Endodermal cell (in vitro differentiated cells): Measurements from ENCODE around the gene BET1. TPM values are rescaled to one million over a fixed set of nuclear protein-coding genes. Genes with fewer than 3 reads are reported as not detected.

Experiments
- DNase-seq: peaks from one replicate; pipeline ENCODE4 v3.0.0-alpha.2; 2017
- H3K27ac ChIP-seq: 2 replicates; pipeline ENCODE4 v1.5.1; 2013; ENCODE audit warnings: mild to moderate bottlenecking, low read depth, low read length, moderate library complexity
- H3K27me3 ChIP-seq: 2 replicates; pipeline ENCODE4 v1.6.1; 2013; ENCODE audit warnings: mild to moderate bottlenecking, low read length, moderate library complexity; ENCODE audit not compliant: insufficient read depth, control insufficient read depth, poor library complexity, severe bottlenecking
- H3K36me3 ChIP-seq: 2 replicates; pipeline ENCODE4 v1.7.0; 2013; ENCODE audit warnings: mild to moderate bottlenecking, low read length, moderate library complexity; ENCODE audit not compliant: control insufficient read depth, insufficient read depth
- H3K4me1 ChIP-seq: one replicate; pipeline ENCODE4 v1.7.0; 2013; ENCODE audit warnings: low read length; ENCODE audit not compliant: control insufficient read depth, insufficient read depth
- H3K4me3 ChIP-seq: 2 replicates; pipeline ENCODE4 v1.5.1; 2013; ENCODE audit warnings: mild to moderate bottlenecking, low read length, moderate library complexity
- H3K9ac ChIP-seq: 2 replicates; pipeline ENCODE4 v1.6.1; 2013; ENCODE audit warnings: mild to moderate bottlenecking, low read length, moderate library complexity; ENCODE audit not compliant: poor library complexity, severe bottlenecking; ENCODE audit errors: extremely low read depth
- H3K9me3 ChIP-seq: 2 replicates; pipeline ENCODE4 v1.6.1; 2013; ENCODE audit warnings: mild to moderate bottlenecking, low read length, moderate library complexity; ENCODE audit not compliant: control insufficient read depth
- H3K27ac Mint-ChIP-seq: 2 replicates; pipeline ENCODE4 v1.8.0; 2020; ENCODE audit warnings: mixed read lengths
- H3K27me3 Mint-ChIP-seq: 2 replicates; pipeline ENCODE4 v1.8.0; 2021; ENCODE audit warnings: mild to moderate bottlenecking, mixed read lengths; ENCODE audit not compliant: insufficient read depth
- H3K36me3 Mint-ChIP-seq: 2 replicates; pipeline ENCODE4 v1.8.0; 2020; ENCODE audit warnings: low read depth, mixed read lengths
- H3K4me1 Mint-ChIP-seq: 2 replicates; pipeline ENCODE4 v1.8.0; 2020; ENCODE audit warnings: mixed read lengths
- H3K4me3 Mint-ChIP-seq: 2 replicates; pipeline ENCODE4 v1.8.0; 2020; ENCODE audit warnings: mild to moderate bottlenecking, moderate library complexity, mixed read lengths
- H3K9me3 Mint-ChIP-seq: 2 replicates; pipeline ENCODE4 v1.8.0; 2020; ENCODE audit warnings: mild to moderate bottlenecking, mixed read lengths
- CTCF ChIP-seq: fragments of 200-600 bp; sonication (generic); conservative IDR thresholded peaks from 2 replicates; pipeline ENCODE4 v1.5.0; 2021; ENCODE audit warnings: antibody characterized with exemption, mild to moderate bottlenecking
- WGBS, 2 experiments: methylation state at CpG; one replicate each; pipeline versions ENCODE4 v1.1.5 to v1.1.7; 2013; ENCODE audit warnings: missing lambda C conversion rate in 2 of 2, mixed read lengths in 1 of 2; ENCODE audit not compliant: insufficient coverage in 1 of 2, insufficient read length in 1 of 2; 5-methylcytosine and 5-hydroxymethylcytosine counted together
- total RNA-seq, 2 donors: library from RNA; stranded (reverse); fragmentation: NEBNext Ultra II Directional in 1 of 2; extraction: Animal tissue kit (Norgen Biotek cat#: 25700) in 1 of 2; gene quantifications; 2 replicates in 1 of 2; 3 replicates in 1 of 2; pipeline ENCODE4 v1.2.1, GENCODE V29; 2021

Gene BET1
- total RNA-seq, 2 donors from 2014 or later = 27.6 to 36.3 TPM

DNA sequence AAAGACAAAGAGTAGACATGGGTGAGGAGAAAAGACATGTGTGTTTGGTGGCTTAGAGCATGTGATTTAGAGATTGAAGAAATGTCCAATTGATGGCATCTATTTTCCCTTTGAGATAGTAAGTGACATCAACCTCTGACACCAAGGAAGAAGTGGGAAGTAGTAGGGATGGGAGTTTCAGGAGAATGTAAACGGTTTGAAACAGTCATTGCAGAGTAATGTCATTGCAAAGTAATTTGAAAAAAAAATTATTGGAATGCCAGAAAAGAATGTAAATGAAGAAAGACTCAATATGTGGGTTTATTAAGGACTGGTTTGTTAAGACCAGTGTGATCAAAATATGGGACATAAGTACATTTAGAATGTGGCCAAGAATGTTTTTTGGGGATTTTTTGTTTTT, 56.0 kb downstream of the BET1 start:
- no peaks in the 10 kb centered on the region for H3K36me3 ChIP-seq
- Mint-ChIP-seq H3K27me3 (no peaks in the 10 kb centered on the region), H3K36me3 (no peaks in the 10 kb centered on the region), H3K27ac (no peak overlapping the region), H3K4me1 (no peaks in the 10 kb centered on the region), H3K9me3 (no peaks in the 10 kb centered on the region), H3K4me3 (no peak overlapping the region)
- H3K4me1 ChIP-seq = no peaks in the 10 kb centered on the region
- DNase-seq = no peak
- no peak overlapping the region for H3K9ac ChIP-seq
- no peak overlapping the region for H3K27ac ChIP-seq
- no peaks in the 10 kb centered on the region for H3K27me3 ChIP-seq
- H3K4me3 ChIP-seq = no peak overlapping the region
- no peak for TF ChIP-seq CTCF
- no peaks in the 10 kb centered on the region for H3K9me3 ChIP-seq
- 77 to 88% methylated on average over 1 of the region's 1 CpG for WGBS, 2 experiments

DNA sequence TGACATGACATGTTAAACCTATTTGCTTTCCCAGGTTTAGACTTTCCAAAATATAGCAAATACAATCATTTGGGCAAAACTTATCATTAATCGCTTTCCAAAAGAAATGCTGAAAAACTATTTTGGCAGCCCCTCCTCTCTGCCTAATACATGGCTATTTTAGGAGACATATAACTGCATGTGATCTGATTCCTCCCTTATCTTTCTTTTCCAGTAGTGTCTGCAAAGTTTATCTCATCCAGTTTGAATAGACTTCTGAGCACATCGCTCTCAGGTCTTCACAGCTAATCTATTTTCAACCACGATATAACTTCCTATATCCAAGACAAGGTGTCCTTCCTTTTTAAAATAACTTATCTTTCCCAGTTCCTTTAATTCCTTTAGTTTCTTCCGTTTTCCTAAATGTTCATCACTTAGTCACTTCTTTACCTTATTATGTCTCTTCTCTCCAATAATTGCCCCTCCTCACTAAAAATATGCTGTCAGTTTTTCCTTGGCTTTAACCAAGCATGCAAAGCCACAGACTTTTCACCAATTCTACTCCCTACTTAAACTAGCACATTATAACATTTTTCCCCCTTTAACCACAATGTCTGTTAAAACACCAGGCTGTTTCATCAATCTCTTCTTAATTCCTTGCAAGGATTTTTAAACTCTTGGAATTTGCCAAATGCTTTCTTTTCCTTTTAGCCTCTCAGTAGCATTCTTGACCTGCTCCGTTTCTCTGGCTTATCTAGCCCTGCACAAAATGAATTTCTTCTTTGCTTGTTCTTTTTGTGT, 58.2 kb downstream of the BET1 start:
- DNase-seq = no peak
- no peak overlapping the region for H3K27ac ChIP-seq
- H3K9ac ChIP-seq = no peak overlapping the region
- no peak overlapping the region for H3K4me3 Mint-ChIP-seq
- 90 to 95% methylated on average over 5 of the region's 5 CpGs for WGBS, 2 experiments
- H3K4me1 ChIP-seq = no peaks in the 10 kb centered on the region
- H3K4me1 Mint-ChIP-seq = no peaks in the 10 kb centered on the region
- H3K9me3 Mint-ChIP-seq = no peaks in the 10 kb centered on the region
- H3K36me3 Mint-ChIP-seq = no peaks in the 10 kb centered on the region
- no peak for TF ChIP-seq CTCF
- H3K9me3 ChIP-seq = no peaks in the 10 kb centered on the region
- H3K36me3 ChIP-seq = no peaks in the 10 kb centered on the region
- H3K27ac Mint-ChIP-seq = no peak overlapping the region
- no peaks in the 10 kb centered on the region for H3K27me3 ChIP-seq
- no peak overlapping the region for H3K4me3 ChIP-seq
- no peaks in the 10 kb centered on the region for H3K27me3 Mint-ChIP-seq

DNA sequence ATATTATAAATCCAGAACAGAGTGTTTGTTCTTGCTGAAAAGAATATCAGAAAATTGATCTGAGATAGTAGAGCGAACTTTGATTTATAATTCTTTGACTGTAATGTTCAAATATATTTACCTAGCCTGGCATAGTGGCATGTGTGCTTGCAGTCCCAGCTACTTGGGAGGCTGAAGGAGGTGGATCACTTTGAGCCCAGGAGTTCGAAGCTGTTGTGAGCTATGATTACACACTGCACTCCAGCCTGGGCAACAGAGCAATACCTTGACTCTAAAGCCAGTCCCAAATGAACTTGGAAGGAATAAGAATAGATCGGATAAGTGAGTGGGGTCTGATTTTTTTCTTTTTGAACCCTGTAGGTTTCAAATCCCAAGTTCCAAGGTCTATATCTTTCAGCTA, 59.1 kb downstream of the BET1 start:
- Mint-ChIP-seq H3K4me1 (no peaks in the 10 kb centered on the region), H3K4me3 (no peak overlapping the region), H3K9me3 (no peaks in the 10 kb centered on the region), H3K36me3 (no peaks in the 10 kb centered on the region), H3K27ac (no peak overlapping the region), H3K27me3 (no peaks in the 10 kb centered on the region)
- Histone ChIP-seq H3K9me3 (no peaks in the 10 kb centered on the region), H3K4me1 (no peaks in the 10 kb centered on the region), H3K36me3 (no peaks in the 10 kb centered on the region), H3K9ac (no peak overlapping the region), H3K27me3 (no peaks in the 10 kb centered on the region), H3K27ac (no peak overlapping the region), H3K4me3 (no peak overlapping the region)
- no peak for TF ChIP-seq CTCF
- WGBS, 2 experiments = 50 to 63% methylated on average over 2 to 3 of the region's 3 CpGs
- DNase-seq = no peak
